ENCODE results near the gene ABT1.

ABT1 gene

DNA sequence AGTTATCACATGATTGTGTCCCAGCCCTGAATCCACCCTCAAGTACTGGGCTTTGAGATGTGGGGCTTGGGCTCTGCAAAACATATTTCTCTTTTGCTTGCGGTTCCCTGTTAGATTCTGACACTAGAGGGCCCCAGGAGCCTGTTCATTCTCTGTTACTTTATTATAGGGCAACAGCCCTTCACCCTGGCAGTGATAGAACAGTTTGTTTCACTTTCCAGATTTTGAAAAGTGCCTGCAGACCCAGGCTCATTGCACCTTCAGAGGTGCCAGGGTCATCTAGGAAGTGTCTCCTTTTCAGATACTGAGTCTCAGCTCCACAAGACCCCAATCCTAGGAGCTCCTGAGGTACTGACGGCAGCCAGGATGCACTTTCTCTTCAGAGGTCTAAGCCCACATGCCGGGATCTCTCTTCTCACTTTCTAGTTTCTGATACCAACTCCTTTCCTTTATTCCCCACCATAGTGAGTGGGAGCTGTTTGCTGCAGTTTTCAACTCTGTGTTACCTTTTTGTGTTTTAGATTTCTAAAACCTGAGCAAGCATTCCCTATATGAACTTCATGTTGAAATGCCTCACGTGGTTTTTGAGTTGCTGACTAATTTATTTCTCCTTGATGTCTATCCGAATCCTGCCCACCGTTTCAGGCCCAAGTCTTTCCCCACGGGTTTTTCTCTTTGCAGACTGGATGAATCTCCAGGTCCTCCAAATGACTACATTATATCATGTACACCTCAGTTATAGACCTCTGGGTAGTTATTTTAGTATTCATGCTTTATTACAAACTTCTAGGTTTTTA lies 10.9 kb downstream of the ABT1 start:
- peak; percentile 56 for DNase-seq

DNA sequence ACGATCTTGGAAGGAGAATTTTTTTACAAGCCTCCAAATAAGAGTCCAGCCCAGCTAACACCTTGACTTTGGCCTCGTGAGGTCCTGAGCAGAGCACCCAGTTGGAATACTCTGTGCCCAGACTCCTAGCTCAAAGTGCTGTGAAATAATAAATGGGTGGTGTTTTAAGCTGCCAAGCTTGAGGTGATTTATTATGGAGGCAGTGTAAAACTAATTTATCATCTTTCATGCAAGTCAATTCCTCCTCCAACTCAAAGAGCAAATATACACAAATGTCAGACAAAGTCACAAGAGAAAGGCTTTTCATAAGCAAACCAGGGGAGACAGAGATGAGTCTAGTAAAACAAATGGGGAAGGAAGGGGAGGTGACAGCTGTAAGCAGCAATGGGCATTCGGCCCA lies 12.7 kb downstream of the ABT1 start:
- no peak for DNase-seq

GRCh38 chr6:26611599-26611998 lies 14.8 kb downstream of the ABT1 start:
- DNase-seq = no peak

DNA sequence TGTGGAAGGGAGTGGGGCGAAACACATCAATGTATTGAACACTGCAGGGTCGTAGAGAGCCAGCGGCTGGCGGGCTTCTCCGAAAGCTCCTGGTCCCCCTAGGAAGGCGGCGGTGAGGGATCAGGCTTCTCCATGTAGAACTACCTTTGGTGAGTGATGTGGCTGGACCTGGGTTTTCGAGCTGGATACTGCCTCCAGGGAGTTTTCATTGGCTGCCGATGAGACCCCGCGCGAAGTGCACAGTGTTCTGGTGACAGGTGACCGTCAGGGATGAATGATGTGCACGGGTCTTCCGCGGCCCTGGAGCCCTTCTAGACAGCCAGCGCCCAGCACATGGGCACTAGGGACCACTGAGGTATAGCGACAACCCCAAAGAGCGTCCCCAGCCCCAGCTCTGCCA lies 16.4 kb downstream of the ABT1 start:
- DNase-seq = no peak

DNA sequence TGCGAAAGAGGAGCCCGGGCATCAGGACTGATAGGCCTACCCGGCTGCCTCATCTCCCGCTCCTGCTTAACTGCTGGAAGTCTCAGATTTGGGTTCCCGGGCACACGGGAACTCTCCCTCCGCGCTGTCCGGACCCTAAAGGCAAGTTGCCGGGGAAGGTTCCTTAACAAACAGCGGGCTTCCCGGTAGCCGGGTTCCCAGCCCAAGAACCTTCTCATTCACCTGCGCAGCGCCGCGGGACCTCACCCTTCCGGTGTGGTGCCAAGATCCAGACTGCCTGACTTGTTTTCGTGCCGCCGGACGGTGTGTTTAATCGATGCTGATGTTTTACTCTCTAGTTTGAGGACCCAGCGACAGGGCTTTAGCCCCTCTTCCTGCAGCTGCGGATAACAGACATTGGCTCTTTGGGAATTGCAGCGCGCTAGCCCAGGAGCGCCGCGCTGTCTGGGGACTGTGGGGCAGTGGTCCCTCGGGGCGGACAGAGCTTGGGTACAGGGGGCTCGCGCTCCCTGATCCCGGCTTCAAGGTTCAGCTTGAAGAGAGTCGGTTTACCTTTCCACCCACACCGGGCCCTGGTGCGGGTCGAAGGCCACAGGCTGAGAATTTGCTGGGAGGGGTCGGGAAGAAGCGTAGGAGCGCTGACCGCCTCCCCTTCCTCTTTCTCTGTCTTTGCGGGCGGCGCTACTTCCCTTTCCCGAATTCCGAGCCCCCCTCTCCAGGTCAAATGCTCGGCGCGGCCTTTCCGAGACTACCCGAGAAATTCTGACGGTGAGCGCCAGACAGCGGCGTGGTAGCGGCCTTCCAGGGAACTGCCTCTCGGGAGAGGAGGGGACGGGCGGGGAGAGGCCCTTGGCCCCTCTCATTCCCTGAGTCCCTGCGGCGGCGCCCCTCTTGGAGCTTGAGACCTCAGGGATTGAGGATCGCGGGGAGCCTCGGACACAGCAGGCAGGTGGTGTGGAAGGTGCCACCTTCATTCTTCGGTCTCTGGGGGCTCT lies 17.2 kb downstream of the ABT1 start:
- no peak for DNase-seq

DNA sequence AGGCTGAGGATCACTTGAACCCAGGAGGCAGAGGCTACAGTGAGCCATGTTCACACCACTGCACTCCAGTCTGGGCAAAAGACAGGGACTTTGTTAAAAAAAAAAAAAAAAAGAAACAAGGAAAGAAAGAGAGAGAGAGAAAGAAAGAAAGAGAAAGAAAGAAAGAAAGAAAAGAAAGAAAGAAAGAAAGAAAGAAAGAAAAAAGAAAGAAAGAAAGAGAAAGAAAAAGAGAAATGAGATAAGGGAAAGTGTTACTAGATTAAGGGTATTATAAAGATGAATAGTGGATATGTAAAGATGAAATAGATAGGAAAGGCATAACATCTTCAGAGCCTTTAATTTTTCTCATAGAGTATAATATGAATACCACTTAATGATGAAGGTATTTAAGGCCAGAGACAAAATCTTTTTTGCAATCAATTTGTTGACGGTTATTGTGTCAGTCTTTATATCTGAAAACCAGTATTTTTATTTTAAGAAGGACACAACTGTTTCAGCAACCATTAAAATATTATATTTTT lies 26.6 kb downstream of the ABT1 start:
- no peak for DNase-seq

- no peak for DNase-seq
These were observed 27.8 kb downstream of the ABT1 start for GRCh38 chr6:26624557-26624956.

- DNase-seq = no peak
These were observed 31.1 kb downstream of the ABT1 start for GRCh38 chr6:26627843-26628242.

DNA sequence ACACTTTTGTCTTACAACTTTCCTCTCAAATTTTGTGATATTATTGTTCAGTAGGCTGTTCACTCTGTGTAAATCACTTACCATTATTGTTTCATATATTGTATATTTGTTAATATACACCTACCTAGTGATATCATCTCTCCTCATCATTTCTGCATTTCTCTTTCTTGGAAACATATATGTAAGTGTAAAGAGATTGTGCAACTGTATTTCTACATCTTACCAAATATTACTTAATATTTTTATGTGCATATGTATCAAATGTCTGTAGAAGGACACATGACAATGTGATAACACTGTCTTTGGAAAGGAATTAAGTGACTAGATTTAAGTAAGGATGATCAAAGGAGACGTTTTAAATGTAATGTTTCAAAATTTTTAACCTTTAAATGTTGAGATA lies 32.6 kb downstream of the ABT1 start:
- DNase-seq = no peak

GRCh38 chr6:26640806-26641205 lies 44.1 kb downstream of the ABT1 start:
- no peak for DNase-seq

GRCh38 chr6:26646074-26646473 lies 49.3 kb downstream of the ABT1 start:
- DNase-seq = no peak
